Renal cortex interstitium (tissue), 11 donors: ENCODE data around the gene GSK3A. TPM values are rescaled to one million over a fixed set of nuclear protein-coding genes. Genes with fewer than 3 reads are reported as not detected.
A peak's percentile ranks its signal among the peaks of the same experiment; 100 is the strongest.

Source experiments
- DNase-seq, 11 donors: peaks; one replicate each; pipeline ENCODE4 v3.0.0-alpha.2; 2013; ENCODE audit warnings: low read depth in 9 of 11, low spot score in 4 of 11; ENCODE audit errors: extremely low read depth in 1 of 11
- polyA plus RNA-seq, 3 donors: library from polyadenylated mRNA; unstranded; fragments of 120-200 nt; gene quantifications; one replicate each; pipeline ENCODE4 v1.2.1, GENCODE V29; 2013; ENCODE audit not compliant: insufficient read length in 3 of 3

The GSK3A gene
- polyA plus RNA-seq, 3 donors, result 63.5 to 80.8 (median 74.0) TPM

DNA sequence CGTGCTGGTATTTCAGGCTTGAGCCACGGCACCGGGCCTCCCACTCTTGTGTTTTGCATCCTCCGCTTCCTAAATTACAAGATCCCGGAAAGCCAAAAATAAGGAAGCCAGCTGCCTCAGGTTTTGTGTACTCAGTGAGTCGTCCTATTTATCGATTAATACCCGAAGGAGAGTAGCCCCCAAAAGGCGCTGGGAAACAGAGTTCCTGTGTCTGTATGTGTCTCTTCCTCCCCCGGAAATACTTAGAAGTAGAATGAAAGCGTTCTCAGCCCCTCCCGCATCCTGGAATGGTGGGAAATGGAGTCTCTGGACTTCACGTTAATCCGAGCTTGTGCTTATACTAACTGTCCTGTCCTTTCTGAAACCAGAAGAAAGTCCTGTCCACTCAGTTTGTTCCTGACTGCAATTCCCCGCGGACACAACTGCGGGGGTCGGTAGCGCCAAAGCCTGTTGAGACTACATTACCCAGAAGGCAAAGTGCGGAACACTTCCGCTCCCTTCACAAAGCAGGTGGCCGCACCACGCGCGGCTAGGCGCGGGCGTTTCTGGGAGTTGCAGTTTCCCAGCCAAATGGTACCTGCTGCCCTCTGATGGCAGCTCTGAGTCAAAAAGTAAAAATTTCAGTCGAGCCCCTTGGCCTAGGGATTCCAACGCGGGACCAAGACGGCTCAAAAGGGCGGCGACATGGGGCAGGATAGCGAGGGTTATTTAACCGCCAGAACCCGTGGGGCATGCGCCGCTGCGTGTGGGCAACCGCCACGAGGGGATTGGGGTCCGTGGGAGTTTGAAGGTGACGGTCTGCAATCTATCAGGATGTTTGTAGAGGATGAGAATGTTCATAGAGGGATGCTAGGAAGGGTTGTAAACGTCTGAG lies 2.2 kb upstream of the GSK3A start:
- peak; percentile 84 to 95 (median 92) for DNase-seq

DNA sequence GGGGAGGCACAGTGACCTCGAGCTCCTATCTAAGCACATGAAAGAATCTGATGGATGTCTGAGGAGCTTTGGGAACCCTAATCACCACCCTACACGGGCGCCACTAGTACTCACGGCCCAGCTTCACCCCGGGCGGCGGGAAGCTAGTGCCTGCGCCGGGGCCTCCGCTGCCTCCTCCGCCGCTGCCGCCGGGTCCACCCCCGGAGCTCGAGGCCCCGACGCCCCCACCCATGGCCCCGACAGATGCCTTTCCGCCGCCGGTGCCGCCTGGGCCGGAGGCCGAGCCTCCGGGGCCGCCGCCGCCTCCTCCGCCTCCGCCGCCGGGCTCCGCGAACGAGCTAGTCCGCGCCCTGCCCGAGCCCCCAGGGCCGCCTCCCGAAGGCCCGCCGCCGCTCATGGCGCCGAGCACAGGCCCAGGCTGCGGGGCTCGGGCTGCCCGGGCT lies 312 bp downstream of the GSK3A start:
- no peak for DNase-seq

DNA sequence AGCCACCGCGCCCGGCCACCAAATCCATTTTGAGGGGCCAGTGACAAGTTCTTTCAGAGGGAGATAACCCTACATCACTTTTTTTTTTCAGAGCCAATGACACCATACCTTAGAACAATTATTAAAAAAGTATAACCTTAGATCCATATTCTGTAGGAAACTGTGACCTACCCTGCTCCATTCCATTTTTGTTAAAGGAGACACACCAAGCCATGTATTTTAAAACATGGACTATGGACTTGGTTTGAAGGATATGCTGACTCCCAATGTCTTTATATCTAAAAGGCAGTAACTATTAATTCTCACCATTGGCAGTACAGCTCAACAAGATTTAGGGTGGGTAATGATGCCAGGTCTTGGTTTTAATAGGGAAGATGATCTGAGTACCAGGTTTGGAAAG lies 1.1 kb downstream of the GSK3A start:
- no peak for DNase-seq

DNA sequence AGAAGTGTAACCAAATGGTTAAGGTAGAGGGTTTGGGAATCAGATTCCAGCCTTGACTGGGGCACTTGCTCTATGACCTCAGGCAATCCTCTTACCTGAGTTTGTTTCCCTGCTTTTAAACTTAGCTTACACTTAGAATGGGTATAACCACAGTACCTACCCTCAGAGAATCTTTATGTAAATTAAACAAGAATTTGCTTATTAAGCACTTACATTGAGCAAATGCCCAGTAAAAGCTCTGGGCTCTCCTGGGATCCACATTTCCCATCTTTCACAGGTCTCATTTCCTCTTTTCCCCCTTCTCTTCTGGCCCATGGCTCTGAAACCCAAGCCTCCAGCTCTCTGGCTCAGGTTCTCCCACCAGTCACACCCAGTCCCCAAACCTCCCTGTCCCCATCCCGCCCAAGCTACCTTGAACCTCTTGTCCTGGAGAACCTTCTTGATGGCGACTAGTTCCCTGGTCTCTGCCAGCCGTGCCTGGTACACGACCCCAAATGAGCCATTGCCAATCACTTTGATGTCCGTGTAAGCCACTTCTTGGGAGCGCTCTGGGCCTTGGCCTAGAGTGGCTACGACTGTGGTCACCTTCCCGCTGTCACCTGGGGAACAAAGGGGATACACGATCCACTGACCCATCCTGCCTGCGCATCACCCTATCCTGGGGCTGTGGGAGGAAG lies 2.7 kb downstream of the GSK3A start:
- DNase-seq, result no peak

- DNase-seq, result no peak
These were observed 7.2 kb downstream of the GSK3A start for GRCh38 chr19:42235181-42235580.

DNA sequence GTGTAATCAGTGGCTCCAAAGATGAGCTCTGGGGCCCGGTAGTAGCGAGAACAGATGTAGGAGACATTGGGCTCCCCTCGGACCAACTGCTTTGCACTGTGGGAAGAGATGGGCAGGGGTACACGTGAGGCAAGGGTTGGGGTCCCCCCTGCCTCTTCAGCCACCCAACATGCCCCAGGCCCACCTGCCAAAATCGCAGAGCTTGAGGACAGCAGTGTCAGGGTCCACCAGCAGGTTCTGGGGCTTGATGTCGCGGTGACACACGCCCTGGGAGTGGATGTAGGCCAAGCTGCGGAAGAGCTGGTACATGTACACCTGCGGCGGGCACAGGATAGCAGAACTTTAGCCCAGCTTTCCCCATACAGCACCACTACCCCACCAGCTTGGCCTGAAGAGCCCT lies 8.0 kb downstream of the GSK3A start:
- no peak for DNase-seq

DNA sequence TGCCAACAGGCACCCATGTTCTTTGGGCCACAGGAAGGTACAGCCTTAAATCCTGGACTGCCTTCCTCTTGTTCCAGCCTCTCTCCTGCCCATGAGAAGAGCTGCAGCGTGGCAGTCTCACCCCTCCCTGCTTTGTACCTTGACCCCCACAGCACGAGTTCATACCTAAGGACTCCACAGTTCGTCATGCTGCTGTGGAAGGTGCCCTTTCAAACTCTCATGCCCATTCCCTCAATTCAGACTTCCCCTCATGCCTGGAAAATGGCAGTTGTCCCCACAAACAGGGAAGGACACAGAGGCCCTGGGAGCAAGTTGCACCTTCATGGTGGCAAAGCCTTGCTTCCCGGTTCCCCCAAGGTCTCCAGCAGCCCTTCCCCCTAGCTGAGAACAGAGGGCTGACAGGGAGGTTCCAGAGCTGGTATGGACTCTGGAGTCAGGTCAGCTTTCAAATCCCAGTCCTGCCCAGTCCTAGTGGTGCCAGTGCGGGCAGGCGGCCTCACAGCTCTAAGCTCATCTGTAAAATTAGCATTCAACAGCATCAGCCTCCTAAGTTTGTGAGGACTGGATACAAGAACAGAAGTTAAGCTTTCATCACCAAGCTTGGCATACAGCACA lies 8.6 kb downstream of the GSK3A start:
- no peak for DNase-seq

GRCh38 chr19:42233106-42233505 lies 9.3 kb downstream of the GSK3A start:
- no peak for DNase-seq

DNA sequence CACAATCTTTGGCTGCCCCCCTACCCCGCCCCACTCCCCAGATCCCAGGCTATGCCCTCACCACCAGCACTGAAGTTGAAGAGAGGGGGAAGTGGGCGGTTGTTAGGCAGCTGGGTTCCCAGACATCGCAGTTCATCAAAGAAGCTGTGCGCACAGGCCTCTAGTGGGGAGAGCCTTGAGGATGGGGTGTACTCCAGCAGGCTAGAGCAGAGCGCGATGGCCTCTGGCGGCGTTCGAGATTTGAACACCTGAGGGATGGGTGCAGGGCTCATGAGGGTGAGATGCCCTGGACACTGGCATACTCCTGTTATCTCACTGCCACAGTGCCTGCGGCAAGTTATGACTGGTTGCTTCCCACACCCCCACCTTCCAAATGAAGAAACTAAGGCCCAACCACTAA lies 10.0 kb downstream of the GSK3A start:
- DNase-seq, result no peak

- DNase-seq, result no peak
These were observed 11.8 kb downstream of the GSK3A start for GRCh38 chr19:42230571-42230970.

DNA sequence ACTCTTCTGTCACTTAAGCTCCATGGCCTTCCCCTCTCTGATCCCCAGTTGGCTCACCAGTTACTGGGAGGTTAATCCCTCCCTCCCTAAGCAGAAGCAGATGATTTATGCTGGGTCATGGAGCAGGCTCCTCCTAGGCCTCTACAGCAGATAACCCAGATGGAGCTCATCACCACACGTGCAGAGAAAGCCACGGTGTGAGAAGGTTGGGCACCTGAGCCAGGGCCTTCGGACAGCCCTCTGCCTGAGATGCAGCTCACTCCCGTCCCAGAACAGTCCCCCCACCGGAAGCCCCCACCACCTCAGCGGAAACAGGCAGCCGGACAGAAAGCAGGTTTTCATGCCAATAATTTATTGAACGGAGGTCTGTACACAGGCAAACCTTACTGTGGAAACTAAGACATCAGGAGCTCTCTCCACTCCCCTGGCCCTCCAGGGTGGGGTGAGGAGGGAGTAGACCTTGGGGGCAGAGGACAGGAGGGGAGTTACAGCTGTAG lies 12.5 kb downstream of the GSK3A start:
- no peak for DNase-seq

DNA sequence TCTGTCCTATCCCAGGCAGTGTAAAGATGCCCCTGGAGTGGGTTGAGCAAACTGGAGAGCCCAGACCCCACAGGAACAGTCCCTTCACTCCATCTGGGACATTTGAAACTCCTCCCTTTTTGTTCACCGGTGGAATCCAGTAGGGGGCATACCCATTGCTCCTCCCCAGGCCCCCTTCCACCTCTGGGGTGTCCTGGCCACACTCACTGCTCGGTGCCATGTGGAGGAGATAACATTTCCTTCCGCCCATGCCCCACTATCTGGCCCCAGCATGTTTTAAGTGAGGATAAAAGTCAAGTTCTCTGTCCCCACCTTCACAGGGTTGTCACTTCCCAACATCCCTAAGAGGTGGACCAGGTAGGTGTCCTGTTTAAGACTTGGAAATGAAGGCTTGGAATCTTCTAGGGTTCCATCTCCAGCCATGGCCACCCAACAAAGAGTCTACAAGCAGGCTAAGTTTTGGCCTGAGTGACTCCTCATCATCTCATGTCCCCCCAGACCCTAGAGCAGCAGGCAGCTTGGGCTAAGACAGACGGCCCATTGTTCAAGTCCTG lies 13.0 kb downstream of the GSK3A start:
- no peak for DNase-seq

DNA sequence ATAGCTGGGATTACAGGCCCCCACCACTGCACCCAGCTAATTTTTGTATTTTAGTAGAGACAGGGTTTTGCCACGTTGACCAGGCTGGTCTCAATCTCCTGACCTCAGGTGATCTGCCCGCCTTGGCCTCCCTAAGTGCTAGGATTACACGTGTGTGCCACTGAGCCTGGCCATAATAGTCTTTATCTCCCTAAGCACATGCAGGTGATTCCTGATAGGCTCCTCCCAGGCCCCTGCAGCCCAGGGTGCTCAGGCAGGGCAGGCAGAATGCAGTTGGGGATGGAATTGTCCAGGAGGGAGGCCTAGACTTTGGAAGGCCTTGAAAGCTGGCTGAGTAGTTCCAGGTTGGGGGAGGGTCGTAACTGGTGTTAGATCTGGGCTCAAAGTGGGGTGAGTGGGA lies 13.8 kb downstream of the GSK3A start:
- no peak for DNase-seq

- DNase-seq, result no peak
These were observed 15.5 kb downstream of the GSK3A start for GRCh38 chr19:42226886-42227285.

- no peak for DNase-seq
These were observed 16.6 kb downstream of the GSK3A start for GRCh38 chr19:42225718-42226292.

DNA sequence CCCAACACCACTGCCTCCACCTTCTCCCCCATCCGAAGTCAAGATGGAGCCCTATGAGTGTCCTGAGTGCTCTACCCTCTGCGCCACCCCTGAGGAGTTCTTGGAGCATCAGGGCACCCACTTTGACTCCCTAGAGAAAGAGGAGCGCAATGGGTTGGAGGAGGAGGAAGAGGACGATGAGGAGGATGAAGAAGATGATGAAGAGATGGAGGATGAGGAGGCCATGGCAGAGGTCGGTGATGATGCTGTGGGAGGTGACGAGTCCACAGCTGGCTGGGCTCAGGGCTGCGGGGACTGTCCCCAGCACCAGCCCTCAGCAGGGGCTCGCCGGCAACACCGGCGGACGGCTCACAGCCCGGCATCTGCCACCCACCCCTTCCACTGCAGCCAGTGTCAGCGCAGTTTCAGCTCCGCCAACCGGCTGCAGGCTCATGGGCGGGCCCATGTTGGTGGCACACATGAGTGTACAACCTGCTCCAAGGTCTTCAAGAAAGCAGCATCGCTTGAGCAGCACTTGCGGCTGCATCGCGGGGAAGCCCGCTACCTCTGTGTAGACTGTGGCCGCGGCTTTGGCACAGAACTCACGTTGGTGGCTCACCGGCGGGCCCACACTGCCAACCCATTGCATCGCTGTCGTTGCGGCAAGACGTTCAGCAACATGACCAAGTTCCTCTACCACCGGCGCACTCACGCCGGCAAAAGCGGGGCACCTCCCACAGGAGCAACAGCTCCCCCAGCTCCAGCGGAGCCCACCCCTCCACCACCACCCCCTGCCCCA lies 17.3 kb downstream of the GSK3A start:
- no peak for DNase-seq

DNA sequence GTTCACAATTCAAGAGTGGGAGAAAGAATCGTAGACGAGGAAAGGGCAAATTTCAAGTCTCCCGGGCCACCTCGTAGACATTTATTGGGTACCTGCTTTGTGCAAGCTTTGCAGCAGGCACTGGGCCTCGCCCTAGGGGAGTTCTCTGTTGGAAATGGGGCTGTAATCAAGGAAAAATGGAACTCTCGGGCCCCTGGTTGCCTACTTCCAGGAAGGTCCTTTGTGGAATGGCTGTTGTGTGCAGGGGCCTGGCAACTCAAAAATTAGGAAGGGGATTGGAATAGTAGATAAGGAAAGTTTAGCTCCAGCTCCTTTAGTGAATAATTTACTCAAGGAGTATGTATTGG lies 21.7 kb downstream of the GSK3A start:
- no peak for DNase-seq

GRCh38 chr19:42219812-42220750 lies 22.3 kb downstream of the GSK3A start, which contains the start of gene ZNF526:
Gene ZNF526 (plus strand): TSS chr19:42220312. CDS start chr19:42224404, 4,092 bp downstream.
- peak; percentile 93 to 98 (median 97) for DNase-seq
